Measurements from ENCODE around the gene TLE6. TPM values are rescaled to one million over a fixed set of nuclear protein-coding genes. Genes with fewer than 3 reads are reported as not detected.

The TLE6 gene
- total RNA-seq, 1 donor, result 0.72 TPM

DNA sequence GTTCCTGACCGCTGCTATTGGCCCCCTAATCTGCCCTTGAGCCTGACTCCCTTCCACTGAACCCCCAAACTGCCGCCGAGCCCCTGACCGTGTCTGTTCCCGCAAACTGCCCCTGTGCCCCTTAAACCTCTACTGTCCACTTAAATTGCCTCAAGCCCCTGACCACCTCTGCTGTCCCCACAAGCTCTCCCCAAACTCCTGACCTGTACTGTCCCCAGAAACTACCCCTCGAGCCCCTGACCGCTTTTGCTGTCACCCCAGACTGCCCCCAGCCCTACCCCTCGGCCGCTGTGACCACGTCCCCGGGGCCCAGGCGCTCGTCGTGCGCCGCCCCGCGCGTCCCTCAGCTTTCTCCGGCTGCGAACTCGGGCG, 33.0 kb upstream of the TLE6 start:
- Histone ChIP-seq H3K36me3 (ENCODE audit: insufficient read depth, low read length) (no peaks in the 10 kb centered on the region), H3K4me1 (ENCODE audit: insufficient read depth, low read length) (peaks cover 9% of the 10 kb centered on the region), H3K4me3 (ENCODE audit: insufficient read depth, low read length) (peak overlapping the region; percentile 96), H2AFZ (ENCODE audit: low read length) (peak overlapping the region; percentile 91), H3K9me3 (ENCODE audit: low read depth, low read length) (no peaks in the 10 kb centered on the region), H3K27me3 (ENCODE audit: insufficient read depth, low read length) (no peaks in the 10 kb centered on the region), H3K27ac (ENCODE audit: low read depth, low read length) (peak overlapping the region; percentile 82), H3K79me2 (ENCODE audit: insufficient read depth, low read length) (peaks cover 16% of the 10 kb centered on the region), H3K4me2 (ENCODE audit: insufficient read depth, low read length) (peak overlapping the region; percentile 97), H4K20me1 (ENCODE audit: insufficient read depth, low read length) (no peaks in the 10 kb centered on the region)
- no peak for DNase-seq (ENCODE audit: insufficient read length, low spot score, missing footprints)
- TF ChIP-seq, protein P1, sequence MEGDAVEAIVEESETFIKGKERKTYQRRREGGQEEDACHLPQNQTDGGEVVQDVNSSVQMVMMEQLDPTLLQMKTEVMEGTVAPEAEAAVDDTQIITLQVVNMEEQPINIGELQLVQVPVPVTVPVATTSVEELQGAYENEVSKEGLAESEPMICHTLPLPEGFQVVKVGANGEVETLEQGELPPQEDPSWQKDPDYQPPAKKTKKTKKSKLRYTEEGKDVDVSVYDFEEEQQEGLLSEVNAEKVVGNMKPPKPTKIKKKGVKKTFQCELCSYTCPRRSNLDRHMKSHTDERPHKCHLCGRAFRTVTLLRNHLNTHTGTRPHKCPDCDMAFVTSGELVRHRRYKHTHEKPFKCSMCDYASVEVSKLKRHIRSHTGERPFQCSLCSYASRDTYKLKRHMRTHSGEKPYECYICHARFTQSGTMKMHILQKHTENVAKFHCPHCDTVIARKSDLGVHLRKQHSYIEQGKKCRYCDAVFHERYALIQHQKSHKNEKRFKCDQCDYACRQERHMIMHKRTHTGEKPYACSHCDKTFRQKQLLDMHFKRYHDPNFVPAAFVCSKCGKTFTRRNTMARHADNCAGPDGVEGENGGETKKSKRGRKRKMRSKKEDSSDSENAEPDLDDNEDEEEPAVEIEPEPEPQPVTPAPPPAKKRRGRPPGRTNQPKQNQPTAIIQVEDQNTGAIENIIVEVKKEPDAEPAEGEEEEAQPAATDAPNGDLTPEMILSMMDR (IDR thresholded peaks at IDR 0.05; ENCODE audit: extremely low read depth, low read depth, low read length), result no peak

GRCh38 chr19:2944775-2945574, 32.4 kb upstream of the TLE6 start, which contains the start of gene ZNF77:
TSS of gene ZNF77 (minus strand) at chr19:2944971. CDS start at chr19:2944840, 131 bp downstream.
- Histone ChIP-seq H3K4me1 (ENCODE audit: insufficient read depth, low read length) (peaks cover 15% of the 10 kb centered on the region), H3K79me2 (ENCODE audit: insufficient read depth, low read length) (peaks cover 22% of the 10 kb centered on the region), H3K27me3 (ENCODE audit: insufficient read depth, low read length) (no peaks in the 10 kb centered on the region), H2AFZ (ENCODE audit: low read length) (peak within 1 kb of the TSS; percentile 93), H3K4me3 (ENCODE audit: insufficient read depth, low read length) (peak within 1 kb of the TSS; percentile 96), H3K9me3 (ENCODE audit: low read depth, low read length) (no peaks in the 10 kb centered on the region), H3K36me3 (ENCODE audit: insufficient read depth, low read length) (no peaks in the 10 kb centered on the region), H3K27ac (ENCODE audit: low read depth, low read length) (peak within 1 kb of the TSS; percentile 82), H3K4me2 (ENCODE audit: insufficient read depth, low read length) (peak within 1 kb of the TSS; percentile 97), H4K20me1 (ENCODE audit: insufficient read depth, low read length) (no peaks in the 10 kb centered on the region)
- TF ChIP-seq, protein P1 (IDR thresholded peaks at IDR 0.05; ENCODE audit: extremely low read depth, low read depth, low read length), result no peak
- DNase-seq (ENCODE audit: insufficient read length, low spot score, missing footprints), result peak; percentile 100

GRCh38 chr19:2945575-2946184, 31.7 kb upstream of the TLE6 start:
- H3K9me3 ChIP-seq (ENCODE audit: low read depth, low read length), result no peaks in the 10 kb centered on the region
- H3K4me2 ChIP-seq (ENCODE audit: insufficient read depth, low read length), result peak overlapping the region; percentile 97
- H3K27ac ChIP-seq (ENCODE audit: low read depth, low read length), result peak overlapping the region; percentile 82
- H3K79me2 ChIP-seq (ENCODE audit: insufficient read depth, low read length), result peaks cover 26% of the 10 kb centered on the region
- no peaks in the 10 kb centered on the region for H3K27me3 ChIP-seq (ENCODE audit: insufficient read depth, low read length)
- H3K4me3 ChIP-seq (ENCODE audit: insufficient read depth, low read length), result peak overlapping the region; percentile 96
- H3K4me1 ChIP-seq (ENCODE audit: insufficient read depth, low read length), result peaks cover 15% of the 10 kb centered on the region
- H3K36me3 ChIP-seq (ENCODE audit: insufficient read depth, low read length), result no peaks in the 10 kb centered on the region
- TF ChIP-seq, protein P1 (IDR thresholded peaks at IDR 0.05; ENCODE audit: extremely low read depth, low read depth, low read length), result no peak
- peak overlapping the region; percentile 93 for H2AFZ ChIP-seq (ENCODE audit: low read length)
- no peak for DNase-seq (ENCODE audit: insufficient read length, low spot score, missing footprints)
- no peaks in the 10 kb centered on the region for H4K20me1 ChIP-seq (ENCODE audit: insufficient read depth, low read length)

DNA sequence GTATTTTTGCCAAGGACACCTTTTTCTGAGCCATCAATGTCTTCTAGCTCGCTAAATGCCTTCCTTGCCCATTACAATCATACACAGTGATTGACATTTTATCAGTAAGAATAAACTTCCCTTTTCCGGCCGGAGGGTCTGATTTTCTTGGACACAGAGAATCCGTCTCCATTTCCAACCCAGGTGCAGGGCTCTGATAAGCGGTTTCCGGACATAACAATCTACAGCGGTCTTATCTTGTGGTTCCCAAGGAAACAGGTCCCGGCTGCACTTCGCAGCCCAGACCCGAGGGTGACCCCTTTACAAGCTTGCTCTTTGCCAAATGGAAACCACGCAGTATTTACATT, 27.5 kb upstream of the TLE6 start:
- TF ChIP-seq, protein P1 (IDR thresholded peaks at IDR 0.05; ENCODE audit: extremely low read depth, low read depth, low read length), result no peak
- Histone ChIP-seq H2AFZ (ENCODE audit: low read length) (peak overlapping the region; percentile 71), H3K4me2 (ENCODE audit: insufficient read depth, low read length) (peak overlapping the region; percentile 94), H3K9me3 (ENCODE audit: low read depth, low read length) (no peaks in the 10 kb centered on the region), H4K20me1 (ENCODE audit: insufficient read depth, low read length) (no peaks in the 10 kb centered on the region), H3K79me2 (ENCODE audit: insufficient read depth, low read length) (peaks cover 14% of the 10 kb centered on the region), H3K4me3 (ENCODE audit: insufficient read depth, low read length) (peak overlapping the region; percentile 90), H3K27me3 (ENCODE audit: insufficient read depth, low read length) (no peaks in the 10 kb centered on the region), H3K27ac (ENCODE audit: low read depth, low read length) (peak overlapping the region; percentile 75), H3K36me3 (ENCODE audit: insufficient read depth, low read length) (no peaks in the 10 kb centered on the region), H3K4me1 (ENCODE audit: insufficient read depth, low read length) (peaks cover 12% of the 10 kb centered on the region)
- DNase-seq (ENCODE audit: insufficient read length, low spot score, missing footprints), result peak; percentile 68
